HG02973 (cell line): ENCODE data around the gene GRID1.
"Not testable (repeated sequence)": the region's sequence is repeated elsewhere in the genome, so short reads cannot be mapped to it uniquely, and the experiment has no call there.

Source experiments
- ATAC-seq: cut with Tn5 transposase; IDR thresholded peaks from one replicate; pipeline ENCODE4 v1.9.1; 2021; ENCODE audit warnings: moderate library complexity; ENCODE audit not compliant: unreplicated experiment

GRID1 gene

GRCh38 chr10:86256690-86257315, 109.8 kb downstream of the GRID1 start:
- no peak for ATAC-seq

- ATAC-seq, result no peak
Measured at GRCh38 chr10:86255405-86256251, 111.0 kb downstream of the GRID1 start.

- no peak for ATAC-seq
Measured at GRCh38 chr10:86254526-86255174, 111.9 kb downstream of the GRID1 start.

- ATAC-seq, result no peak
Measured at GRCh38 chr10:86254081-86254480, 112.5 kb downstream of the GRID1 start.

- no peak for ATAC-seq
Measured at GRCh38 chr10:86253091-86254072, 113.2 kb downstream of the GRID1 start.

GRCh38 chr10:86252556-86252955, 114.0 kb downstream of the GRID1 start:
- no peak for ATAC-seq

GRCh38 chr10:86252079-86252478, 114.5 kb downstream of the GRID1 start:
- no peak for ATAC-seq

GRCh38 chr10:86251426-86251825, 115.2 kb downstream of the GRID1 start:
- no peak for ATAC-seq

- no peak for ATAC-seq
Measured at GRCh38 chr10:86250399-86250798, 116.2 kb downstream of the GRID1 start.

GRCh38 chr10:86249794-86250193, 116.8 kb downstream of the GRID1 start:
- ATAC-seq, result no peak

- no peak for ATAC-seq
Measured at GRCh38 chr10:86248062-86248461, 118.5 kb downstream of the GRID1 start.

- ATAC-seq, result no peak
Measured at GRCh38 chr10:86247588-86247987, 119.0 kb downstream of the GRID1 start.

- ATAC-seq, result no peak
Measured at GRCh38 chr10:86247073-86247472, 119.5 kb downstream of the GRID1 start.

GRCh38 chr10:86246279-86246940, 120.2 kb downstream of the GRID1 start:
- ATAC-seq, result no peak

GRCh38 chr10:86245015-86245394, 121.6 kb downstream of the GRID1 start:
- ATAC-seq, result no peak

GRCh38 chr10:86244297-86245014, 122.1 kb downstream of the GRID1 start:
- ATAC-seq, result no peak

- no peak for ATAC-seq
Measured at GRCh38 chr10:86243651-86244155, 122.9 kb downstream of the GRID1 start.

GRCh38 chr10:86242761-86243160, 123.8 kb downstream of the GRID1 start:
- ATAC-seq, result no peak

GRCh38 chr10:86238089-86238488, 128.5 kb downstream of the GRID1 start:
- ATAC-seq, result not testable (repeated sequence)
